IMR-90 (cell line): ENCODE data around the gene SLC38A11. TPM values are rescaled to one million over a fixed set of nuclear protein-coding genes. Genes with fewer than 3 reads are reported as not detected.
A peak's percentile ranks its signal among the peaks of the same experiment; 100 is the strongest.

ENCODE experiments used
- ATAC-seq: fragments of 200-7000 bp; cut with Tn5 transposase; 2 replicates; pipeline ENCODE4 v1.9.1; 2020; ENCODE audit warnings: low read depth, mild to moderate bottlenecking, moderate library complexity
- BruUV-seq: library from RNA; stranded (reverse); fragments of 400-500 nt; replicated peaks from 2 replicates; lab custom pipeline; 2021; lab: Mats Ljungman, UMichigan
- CTCF ChIA-PET: fragments of 300-600 bp; formaldehyde crosslinking; extraction: SDS; loops from one replicate; lab custom pipeline; 2021; ENCODE audit warnings: antibody characterized with exemption; lab: Yijun Ruan, JAX
- POLR2A ChIA-PET: fragments of 300-600 bp; sonication (Branson Sonifier 250); formaldehyde crosslinking; loops from one replicate; lab custom pipeline; 2022; ENCODE audit warnings: antibody characterized with exemption; ENCODE audit not compliant: unreplicated experiment; lab: Charles Lee
- DNase-seq: peaks from one replicate; pipeline ENCODE4 v3.0.0; 2013
- H2AFZ ChIP-seq: replicated peaks from 2 replicates; pipeline ENCODE3; 2013; ENCODE audit warnings: low read length, mild to moderate bottlenecking; ENCODE audit not compliant: poor library complexity
- H2AK5ac ChIP-seq: 2 replicates; pipeline ENCODE4 v1.6.1; 2013; ENCODE audit warnings: low read depth, low read length, inconsistent platforms
- H2AK9ac ChIP-seq: replicated peaks from 2 replicates; pipeline ENCODE3; 2013; ENCODE audit warnings: mild to moderate bottlenecking, low read depth, low read length, moderate library complexity; ENCODE audit not compliant: poor library complexity
- H2BK120ac ChIP-seq: 2 replicates; pipeline ENCODE4 v1.6.1; 2013; ENCODE audit warnings: low read depth, low read length, inconsistent platforms
- H2BK15ac ChIP-seq: 3 replicates; pipeline ENCODE4 v1.6.1; 2013; ENCODE audit warnings: low read depth, low read length, inconsistent platforms
- H2BK20ac ChIP-seq: 2 replicates; pipeline ENCODE4 v1.6.1; 2013; ENCODE audit warnings: low read depth, mild to moderate bottlenecking, inconsistent platforms, low read length, moderate library complexity
- H2BK5ac ChIP-seq: 2 replicates; pipeline ENCODE4 v1.6.1; 2013; ENCODE audit warnings: mild to moderate bottlenecking, low read depth, low read length, inconsistent platforms; ENCODE audit not compliant: poor library complexity, severe bottlenecking
- H3K14ac ChIP-seq: replicated peaks from 2 replicates; pipeline ENCODE4 v1.6.1; 2013; ENCODE audit warnings: low read depth, low read length, inconsistent platforms
- H3K18ac ChIP-seq: 2 replicates; pipeline ENCODE4 v1.6.1; 2013; ENCODE audit warnings: low read depth, low read length, control low read depth
- H3K23ac ChIP-seq: 2 replicates; pipeline ENCODE4 v1.6.1; 2013; ENCODE audit warnings: low read depth, low read length, inconsistent platforms
- H3K27ac ChIP-seq: 2 replicates; pipeline ENCODE4 v1.5.1; 2013; ENCODE audit warnings: mild to moderate bottlenecking, control low read depth, low read length; ENCODE audit not compliant: insufficient read depth
- H3K27me3 ChIP-seq: 2 replicates; pipeline ENCODE4 v1.6.1; 2013; ENCODE audit warnings: low read length; ENCODE audit not compliant: control insufficient read depth, insufficient read depth
- H3K36me3 ChIP-seq: 2 replicates; pipeline ENCODE4 v1.6.1; 2013; ENCODE audit warnings: low read length, mixed read lengths; ENCODE audit not compliant: control insufficient read depth, insufficient read depth
- H3K4ac ChIP-seq: 2 replicates; pipeline ENCODE4 v1.6.1; 2013; ENCODE audit warnings: low read depth, low read length, inconsistent platforms
- H3K4me1 ChIP-seq: 2 replicates; pipeline ENCODE4 v1.6.1; 2013; ENCODE audit warnings: low read length, mixed read lengths; ENCODE audit not compliant: control insufficient read depth, insufficient read depth
- H3K4me2 ChIP-seq: 2 replicates; pipeline ENCODE4 v1.6.1; 2013; ENCODE audit warnings: low read depth, mild to moderate bottlenecking, control low read depth, low read length, moderate library complexity
- H3K4me3 ChIP-seq: 2 replicates; pipeline ENCODE4 v1.5.1; 2013; ENCODE audit warnings: low read depth, mild to moderate bottlenecking, control low read depth, low read length, moderate library complexity; ENCODE audit not compliant: insufficient read depth
- H3K56ac ChIP-seq: 2 replicates; pipeline ENCODE4 v1.6.1; 2013; ENCODE audit warnings: low read length, inconsistent platforms; ENCODE audit not compliant: insufficient read depth; ENCODE audit errors: extremely low read depth
- H3K79me1 ChIP-seq, 2 experiments: 2 replicates each; pipeline ENCODE4 v1.6.1; 2013; ENCODE audit warnings: low read length in 2 of 2, inconsistent platforms in 1 of 2, low read depth in 1 of 2
- H3K9ac ChIP-seq: 2 replicates; pipeline ENCODE4 v1.6.1; 2013; ENCODE audit warnings: low read depth, low read length, control low read depth
- H3K9me1 ChIP-seq: 2 replicates; pipeline ENCODE4 v1.6.1; 2013; ENCODE audit warnings: low read length, inconsistent platforms; ENCODE audit not compliant: insufficient read depth
- H3K9me3 ChIP-seq: 2 replicates; pipeline ENCODE4 v1.6.1; 2013; ENCODE audit warnings: low read length; ENCODE audit not compliant: control insufficient read depth, insufficient read depth
- H4K20me1 ChIP-seq: 2 replicates; pipeline ENCODE4 v1.6.1; 2013; ENCODE audit warnings: low read length, inconsistent platforms; ENCODE audit not compliant: insufficient read depth
- H4K5ac ChIP-seq: 2 replicates; pipeline ENCODE4 v1.6.1; 2013; ENCODE audit warnings: mild to moderate bottlenecking, low read depth, low read length, control low read depth
- H4K8ac ChIP-seq, 2 experiments: 2 replicates each; pipeline ENCODE4 v1.6.1; 2013; ENCODE audit warnings: low read depth in 2 of 2, low read length in 2 of 2, control low read depth in 1 of 2, inconsistent platforms in 1 of 2
- H4K91ac ChIP-seq: 2 replicates; pipeline ENCODE4 v1.6.1; 2013; ENCODE audit warnings: low read depth, low read length, inconsistent platforms; ENCODE audit not compliant: insufficient read depth
- BHLHE40 ChIP-seq: fragments of 150-350 bp; IDR thresholded peaks from 2 replicates; pipeline ENCODE4 v1.6.1; 2016; ENCODE audit warnings: mild to moderate bottlenecking, low read depth, low read length
- NFE2L2 ChIP-seq: fragments of 150-350 bp; IDR thresholded peaks from 2 replicates; pipeline ENCODE4 v1.6.1; 2016; ENCODE audit warnings: low read depth, mild to moderate bottlenecking, low read length
- RCOR1 ChIP-seq: IDR thresholded peaks from 2 replicates; pipeline ENCODE4 v1.6.1; 2012; ENCODE audit warnings: mild to moderate bottlenecking, low read length, improper control_type of control experiment; ENCODE audit not compliant: insufficient replicate concordance
- RFX5 ChIP-seq: IDR thresholded peaks from 2 replicates; pipeline ENCODE4 v1.8.0; 2012; ENCODE audit warnings: low read depth, mild to moderate bottlenecking, low read length, moderate library complexity
- WGBS, 2 experiments: methylation state at CpG; one replicate each; pipeline versions ENCODE4 v1.1.5 to v1.1.7; 2013; ENCODE audit warnings: missing lambda C conversion rate in 2 of 2; ENCODE audit not compliant: insufficient read length in 1 of 2; ENCODE audit errors: extremely low coverage in 2 of 2; 5-methylcytosine and 5-hydroxymethylcytosine counted together
- dilution Hi-C: fragments of 300-500 bp; cut with HindIII; formaldehyde crosslinking; loops from one replicate; pipeline ENCODE4 v1.14.3; 2018; ENCODE audit warnings: low sequenced_read_pairs; ENCODE audit not compliant: unreplicated experiment
- in situ Hi-C: fragments of 300-500 bp; cut with MboI; formaldehyde crosslinking; loops from 3 replicates; pipeline ENCODE4 v1.14.3; 2019; ENCODE audit warnings: low sequenced_read_pairs, inconsistent platforms, mixed read lengths
- intact Hi-C: fragments of 100-400 bp; cut with micrococcal nuclease; formaldehyde crosslinking; loops from 2 replicates; pipeline ENCODE4 v1.10.0; 2022
- polyA plus RNA-seq, 3 experiments: library from polyadenylated mRNA; depleted of rRNA; stranded (reverse); fragments of >200 nt; gene quantifications; 2 replicates each; pipeline ENCODE4 v1.2.3, GENCODE V29; 2012; ENCODE audit warnings: low replicate concordance in 1 of 3
- total RNA-seq: library from RNA; depleted of rRNA; stranded (reverse); fragments of >200 nt; gene quantifications from 2 replicates; pipeline ENCODE4 v1.2.3, GENCODE V29; 2012

SLC38A11 gene
- total and polyA plus RNA-seq, 2 of the 4 experiments (the other 2 are of a cell fraction): 0.18 to 0.21 TPM

DNA sequence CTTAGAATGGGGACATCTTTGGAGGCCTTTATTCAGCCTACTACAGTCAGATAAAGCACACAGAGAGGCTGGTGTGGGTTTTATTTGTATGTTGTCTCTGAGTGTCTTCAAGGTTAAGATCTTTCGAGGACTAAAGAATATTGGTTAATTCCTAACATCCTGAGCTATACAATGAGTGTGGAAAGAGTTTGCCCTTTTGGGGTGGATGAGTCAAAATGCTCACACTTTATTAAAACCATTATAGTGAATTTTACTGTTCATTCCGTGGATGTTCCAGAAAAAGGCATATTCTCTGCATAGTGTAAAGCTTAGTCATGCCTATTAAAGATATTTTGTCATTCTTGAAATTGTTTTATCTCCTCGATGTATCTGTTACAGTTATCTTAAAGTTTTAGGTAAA, 29.1 kb upstream of the SLC38A11 start:
- no peaks in the 10 kb centered on the region for H3K27me3 ChIP-seq
- peak overlapping the region; percentile 54; the same call in 1 of the 2 replicates for H2BK20ac ChIP-seq
- H3K14ac ChIP-seq: no peak overlapping the region
- peak overlapping the region; percentile 64; the same call in 1 of the 2 replicates for H3K18ac ChIP-seq
- H3K79me1 ChIP-seq: no peaks in the 10 kb centered on the region
- H3K4ac ChIP-seq: no peak overlapping the region
- H2AK9ac ChIP-seq: no peak overlapping the region
- intact Hi-C loops: no loop called here
- ChIA-PET CTCF (no interaction called here), POLR2A (no interaction called here)
- H3K27ac ChIP-seq: no peak overlapping the region
- H2BK15ac ChIP-seq: no peak overlapping the region
- dilution Hi-C loops: no loop called here
- H3K9me1 ChIP-seq: no peaks in the 10 kb centered on the region
- H3K4me3 ChIP-seq: no peak overlapping the region
- ATAC-seq: peak; percentile 40
- no peaks in the 10 kb centered on the region for H3K36me3 ChIP-seq
- no CpG with 5 or more reads among the region's 3 CpGs for WGBS, 2 experiments
- H3K56ac ChIP-seq: no peak overlapping the region
- no peak overlapping the region for H4K5ac ChIP-seq
- H3K23ac ChIP-seq: no peak overlapping the region
- no peaks in the 10 kb centered on the region for H3K9me3 ChIP-seq
- TF ChIP-seq NFE2L2 (no peak), RFX5 (no peak), BHLHE40 (no peak), RCOR1 (no peak)
- peak; percentile 28 for DNase-seq
- H2AFZ ChIP-seq: no peak overlapping the region
- H4K20me1 ChIP-seq: no peaks in the 10 kb centered on the region
- peak overlapping the region; percentile 54 for H2BK120ac ChIP-seq
- no peak overlapping the region for H2AK5ac ChIP-seq
- in situ Hi-C loops: no loop called here
- H3K4me2 ChIP-seq: peak overlapping the region; percentile 27; the same call in 1 of the 2 replicates
- no peak overlapping the region for H4K91ac ChIP-seq
- peak overlapping the region; percentile 60 for H2BK5ac ChIP-seq
- H3K4me1 ChIP-seq: peaks cover 4% of the 10 kb centered on the region
- no peak overlapping the region for H4K8ac ChIP-seq
- H3K9ac ChIP-seq: no peak overlapping the region
- BruUV-seq: no TSS peak
